H1 (cell line): ENCODE results near the gene PDE1A.

Source experiments
- EP300 ChIP-seq, 2 experiments: IDR thresholded peaks; 1 replicate in 1 of 2; 2 replicates in 1 of 2; pipeline ENCODE4 v1.6.1; 2011 to 2012; ENCODE audit warnings: low read depth in 2 of 2, low read length in 2 of 2, mild to moderate bottlenecking in 2 of 2, borderline replicate concordance in 1 of 2, inconsistent platforms in 1 of 2, moderate library complexity in 1 of 2
- MAX ChIP-seq: IDR thresholded peaks from 2 replicates; pipeline ENCODE4 v1.6.1; 2012; ENCODE audit warnings: inconsistent platforms
- POLR2A ChIP-seq, 2 experiments: IDR thresholded peaks; 1 replicate in 1 of 2; 2 replicates in 1 of 2; pipeline ENCODE4 v1.6.1; 2011; ENCODE audit warnings: low read depth in 2 of 2, low read length in 2 of 2, mild to moderate bottlenecking in 2 of 2; ENCODE audit errors: control extremely low read depth in 1 of 2
- POLR2AphosphoS5 ChIP-seq: IDR thresholded peaks from 2 replicates; pipeline ENCODE4 v1.6.1; 2011; ENCODE audit warnings: low read depth, low read length
- RFX5 ChIP-seq: IDR thresholded peaks from 2 replicates; pipeline ENCODE4 v1.6.1; 2011; ENCODE audit warnings: low read depth, low read length, improper control_type of control experiment, borderline replicate concordance
- SIN3A ChIP-seq, 2 experiments: IDR thresholded peaks in 1 of 2; conservative IDR thresholded peaks in 1 of 2; 2 replicates each; pipeline ENCODE4 v1.6.1; 2011 to 2012; ENCODE audit warnings: low read length in 2 of 2, improper control_type of control experiment in 1 of 2, low read depth in 1 of 2, mild to moderate bottlenecking in 1 of 2
- SUZ12 ChIP-seq: fragments of 200-600 bp; sonication (generic); IDR thresholded peaks from 2 replicates; pipeline ENCODE4 v1.6.1; 2012; ENCODE audit warnings: mild to moderate bottlenecking, inconsistent platforms, low read length, moderate library complexity, mixed read lengths
- TAF1 ChIP-seq: IDR thresholded peaks from 2 replicates; pipeline ENCODE4 v1.6.1; 2011; ENCODE audit warnings: mild to moderate bottlenecking, low read depth, low read length
- TF ChIP-seq, protein P1 (sequence below), 3 experiments: IDR thresholded peaks; 1 replicate in 2 of 3; 2 replicates in 1 of 3; pipeline versions ENCODE4 v1.5.1 to v1.6.1; 2011; ENCODE audit warnings: low read length in 3 of 3, mild to moderate bottlenecking in 3 of 3, inconsistent platforms in 2 of 3, low read depth in 1 of 3, moderate library complexity in 1 of 3; ENCODE audit not compliant: insufficient read depth in 1 of 3; ENCODE audit errors: control extremely low read depth in 1 of 3

DNA sequence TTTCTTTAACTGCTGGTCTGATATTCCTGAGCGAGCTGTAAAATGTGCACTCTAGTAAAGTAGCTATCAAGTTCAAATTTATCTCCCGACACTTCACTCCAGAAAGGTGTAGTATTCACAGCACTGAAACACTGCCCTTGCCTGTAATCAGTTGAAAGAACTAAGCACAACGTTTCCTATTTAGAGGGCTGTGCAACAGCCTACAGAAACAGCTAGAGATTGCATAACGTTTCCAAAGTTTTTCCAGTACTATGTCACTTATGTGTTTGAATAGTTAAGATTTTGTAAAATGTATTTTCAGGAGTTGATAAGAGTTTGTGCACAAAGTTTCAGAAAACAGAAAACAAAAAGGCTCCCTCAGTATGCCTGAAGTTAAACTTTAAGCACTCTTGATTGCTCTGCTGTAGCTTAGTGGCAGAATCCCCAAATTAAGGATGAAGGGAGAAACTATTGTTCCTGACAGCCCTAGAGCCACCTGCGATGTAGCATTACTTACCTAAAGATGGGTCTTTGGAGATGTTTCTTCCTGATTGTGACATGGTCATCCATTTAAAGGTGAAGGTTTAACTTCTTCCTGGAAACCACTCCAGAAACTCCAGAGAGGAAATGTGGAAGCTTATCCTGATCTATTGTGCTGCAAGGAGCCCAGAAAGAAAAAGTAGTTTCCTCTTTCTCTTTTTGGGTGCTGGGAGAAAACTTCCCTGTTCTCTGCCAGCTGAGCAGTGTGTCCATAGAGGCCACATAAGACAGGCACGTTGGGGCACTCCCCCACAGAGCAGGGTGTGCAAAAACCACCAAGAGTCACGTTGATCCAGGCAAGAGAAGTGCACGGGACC lies 536 bp downstream of the PDE1A start:
- TF ChIP-seq MAX (no peak), POLR2A (IDR thresholded peaks at IDR 0.05; ENCODE audit: control extremely low read depth in 1 of 2, low read depth in 2 of 2, low read length in 2 of 2) (no peak), TAF1 (no peak), RFX5 (no peak), SUZ12 (no peak), POLR2AphosphoS5 (no peak), EP300 (IDR thresholded peaks at IDR 0.05; ENCODE audit: borderline replicate concordance in 1 of 2, low read depth in 2 of 2, low read length in 2 of 2) (no peak), SIN3A (conservative IDR thresholded peaks at IDR 0.05 in 1 of 2, IDR thresholded peaks at IDR 0.05 in 1 of 2; ENCODE audit: low read depth in 1 of 2, low read length in 2 of 2) (no peak)
- TF ChIP-seq, protein P1, sequence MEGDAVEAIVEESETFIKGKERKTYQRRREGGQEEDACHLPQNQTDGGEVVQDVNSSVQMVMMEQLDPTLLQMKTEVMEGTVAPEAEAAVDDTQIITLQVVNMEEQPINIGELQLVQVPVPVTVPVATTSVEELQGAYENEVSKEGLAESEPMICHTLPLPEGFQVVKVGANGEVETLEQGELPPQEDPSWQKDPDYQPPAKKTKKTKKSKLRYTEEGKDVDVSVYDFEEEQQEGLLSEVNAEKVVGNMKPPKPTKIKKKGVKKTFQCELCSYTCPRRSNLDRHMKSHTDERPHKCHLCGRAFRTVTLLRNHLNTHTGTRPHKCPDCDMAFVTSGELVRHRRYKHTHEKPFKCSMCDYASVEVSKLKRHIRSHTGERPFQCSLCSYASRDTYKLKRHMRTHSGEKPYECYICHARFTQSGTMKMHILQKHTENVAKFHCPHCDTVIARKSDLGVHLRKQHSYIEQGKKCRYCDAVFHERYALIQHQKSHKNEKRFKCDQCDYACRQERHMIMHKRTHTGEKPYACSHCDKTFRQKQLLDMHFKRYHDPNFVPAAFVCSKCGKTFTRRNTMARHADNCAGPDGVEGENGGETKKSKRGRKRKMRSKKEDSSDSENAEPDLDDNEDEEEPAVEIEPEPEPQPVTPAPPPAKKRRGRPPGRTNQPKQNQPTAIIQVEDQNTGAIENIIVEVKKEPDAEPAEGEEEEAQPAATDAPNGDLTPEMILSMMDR (IDR thresholded peaks at IDR 0.05; ENCODE audit: control extremely low read depth in 1 of 3, insufficient read depth in 1 of 3, low read depth in 1 of 3, low read length in 3 of 3) = no peak
